Glutamatergic neuron (in vitro differentiated cells): ENCODE measurements around the gene FBXL20. TPM values are rescaled to one million over a fixed set of nuclear protein-coding genes. Genes with fewer than 3 reads are reported as not detected.

ENCODE experiments used
- DNase-seq: peaks from one replicate; pipeline ENCODE4 v3.0.0; 2022
- H3K27ac Mint-ChIP-seq: one replicate; pipeline ENCODE4 v1.8.0; 2020; ENCODE audit warnings: mild to moderate bottlenecking, mixed read lengths, inconsistent platforms; ENCODE audit not compliant: unreplicated experiment
- H3K27me3 Mint-ChIP-seq: one replicate; pipeline ENCODE4 v1.8.0; 2020; ENCODE audit warnings: mild to moderate bottlenecking, moderate library complexity, mixed read lengths, inconsistent platforms; ENCODE audit not compliant: unreplicated experiment
- H3K36me3 Mint-ChIP-seq: one replicate; pipeline ENCODE4 v1.8.0; 2020; ENCODE audit warnings: mild to moderate bottlenecking, mixed read lengths, inconsistent platforms; ENCODE audit not compliant: unreplicated experiment
- H3K4me1 Mint-ChIP-seq: one replicate; pipeline ENCODE4 v1.8.0; 2020; ENCODE audit warnings: mild to moderate bottlenecking, low read depth, mixed read lengths, inconsistent platforms; ENCODE audit not compliant: unreplicated experiment
- H3K4me3 Mint-ChIP-seq: one replicate; pipeline ENCODE4 v1.8.0; 2020; ENCODE audit warnings: mild to moderate bottlenecking, mixed read lengths, inconsistent platforms; ENCODE audit not compliant: unreplicated experiment
- H3K9me3 Mint-ChIP-seq: one replicate; pipeline ENCODE4 v1.8.0; 2020; ENCODE audit warnings: mild to moderate bottlenecking, moderate library complexity, mixed read lengths, inconsistent platforms; ENCODE audit not compliant: unreplicated experiment
- CTCF ChIP-seq: fragments of 200-600 bp; sonication (generic); IDR thresholded peaks from one replicate; pipeline ENCODE4 v1.5.0; 2021; ENCODE audit not compliant: partially characterized antibody, unreplicated experiment
- total RNA-seq: library from RNA; stranded (reverse); fragmentation: NEBNext Ultra II Directional; extraction: Animal tissue kit (Norgen Biotek cat#: 25700); gene quantifications from one replicate; pipeline ENCODE4 v1.2.1, GENCODE V29; 2021; ENCODE audit not compliant: unreplicated experiment

Gene FBXL20
- total RNA-seq, 1 donor from 2014 or later: 31.0 TPM

- H3K27ac Mint-ChIP-seq: no peak overlapping the region
- DNase-seq: no peak
- peaks cover 6% of the 10 kb centered on the region for H3K27me3 Mint-ChIP-seq
- TF ChIP-seq CTCF: no peak
- peaks cover 6% of the 10 kb centered on the region for H3K4me1 Mint-ChIP-seq
- H3K4me3 Mint-ChIP-seq: no peak overlapping the region
- H3K36me3 Mint-ChIP-seq: no peaks in the 10 kb centered on the region
- H3K9me3 Mint-ChIP-seq: peaks cover 3% of the 10 kb centered on the region
These were observed 163.8 kb downstream of the FBXL20 start for GRCh38 chr17:39237586-39237985.

- no peak for TF ChIP-seq CTCF
- no peak overlapping the region for H3K27ac Mint-ChIP-seq
- no peak overlapping the region for H3K4me3 Mint-ChIP-seq
- H3K9me3 Mint-ChIP-seq: peaks cover 3% of the 10 kb centered on the region
- no peaks in the 10 kb centered on the region for H3K36me3 Mint-ChIP-seq
- peaks cover 6% of the 10 kb centered on the region for H3K27me3 Mint-ChIP-seq
- H3K4me1 Mint-ChIP-seq: peaks cover 6% of the 10 kb centered on the region
- no peak for DNase-seq
These were observed 164.4 kb downstream of the FBXL20 start for GRCh38 chr17:39236981-39237441.

GRCh38 chr17:39236450-39236927 is 164.9 kb downstream of the FBXL20 start:
- TF ChIP-seq CTCF: no peak
- no peaks in the 10 kb centered on the region for H3K36me3 Mint-ChIP-seq
- no peak for DNase-seq
- peaks cover 3% of the 10 kb centered on the region for H3K9me3 Mint-ChIP-seq
- peaks cover 11% of the 10 kb centered on the region for H3K4me1 Mint-ChIP-seq
- peak overlapping the region; percentile 49 for H3K27ac Mint-ChIP-seq
- H3K4me3 Mint-ChIP-seq: no peak overlapping the region
- peaks cover 6% of the 10 kb centered on the region for H3K27me3 Mint-ChIP-seq

- Mint-ChIP-seq H3K36me3 (no peaks in the 10 kb centered on the region), H3K4me1 (peaks cover 14% of the 10 kb centered on the region), H3K27ac (peak overlapping the region; percentile 88), H3K27me3 (peaks cover 6% of the 10 kb centered on the region), H3K9me3 (peaks cover 3% of the 10 kb centered on the region), H3K4me3 (no peak overlapping the region)
- peak; percentile 67 for DNase-seq
- peak; percentile 89 for TF ChIP-seq CTCF
These were observed 165.6 kb downstream of the FBXL20 start for GRCh38 chr17:39235555-39236449.
